Measurements from ENCODE around the gene RRP12. TPM values are rescaled to one million over a fixed set of nuclear protein-coding genes. Genes with fewer than 3 reads are reported as not detected.

RRP12 gene
- total RNA-seq, 1 experiment from 2014 or later, result 25.1 TPM

DNA sequence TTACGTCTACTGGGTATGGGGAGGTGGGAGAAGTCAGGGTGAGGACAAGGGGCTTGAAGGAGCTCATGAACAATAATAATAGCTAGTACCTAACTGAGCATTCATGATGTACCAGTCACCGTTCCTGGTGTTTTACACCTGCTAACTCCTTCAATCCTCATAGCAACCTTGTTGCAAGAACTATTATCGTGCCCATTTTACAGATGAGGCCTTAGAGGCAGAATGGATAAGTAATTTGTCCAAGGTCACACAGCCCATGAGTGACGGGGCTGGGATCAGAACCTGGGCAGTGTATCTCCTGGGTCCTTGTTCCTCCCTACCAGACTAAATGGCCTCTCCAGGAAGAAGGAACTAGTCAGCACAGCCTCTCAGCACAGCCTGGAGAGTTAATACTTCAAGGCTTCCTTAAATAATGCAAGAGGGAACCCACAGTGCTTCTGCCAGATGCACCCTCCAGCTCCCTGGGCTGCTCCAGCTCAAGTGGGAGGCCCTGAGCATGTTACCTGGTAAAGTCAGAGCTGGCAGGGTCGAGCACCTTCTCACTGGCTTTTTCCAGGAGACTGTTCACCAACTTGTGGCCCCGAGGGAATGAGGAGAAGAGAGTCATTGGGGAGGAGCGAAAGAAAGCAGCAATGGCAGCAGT is 28.8 kb downstream of the RRP12 start:
- no peak for DNase-seq (ENCODE audit: low read depth in 1 of 2, low spot score in 2 of 2)
- H3K27ac ChIP-seq, result no peak overlapping the region
- no peaks in the 10 kb centered on the region for H3K9me3 ChIP-seq (replicated peaks)
- H3K4me1 ChIP-seq (replicated peaks), result no peaks in the 10 kb centered on the region
- no peak overlapping the region for H3K4me3 ChIP-seq
- peaks cover 71% of the 10 kb centered on the region for H3K36me3 ChIP-seq
- H3K27me3 ChIP-seq (replicated peaks), result no peaks in the 10 kb centered on the region

DNA sequence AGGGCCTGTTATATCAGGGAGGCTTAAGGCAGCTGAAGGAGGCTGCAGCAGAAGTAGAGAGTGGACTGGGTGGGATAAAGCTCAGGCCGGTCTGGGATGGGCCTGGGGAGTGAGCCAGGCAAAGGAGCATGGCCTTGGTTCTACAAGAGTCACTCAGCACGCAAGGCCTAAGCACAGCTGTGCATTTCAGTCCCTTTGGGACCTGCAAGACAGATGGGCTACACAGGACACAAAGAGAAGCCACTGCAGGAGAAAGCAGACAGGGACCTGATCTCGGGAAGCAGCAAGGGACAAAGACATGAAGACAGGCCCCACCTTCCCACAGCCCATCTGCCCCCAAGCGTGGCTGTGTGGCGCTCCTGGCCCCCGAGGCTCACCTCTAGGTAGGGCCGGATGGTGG is 29.4 kb downstream of the RRP12 start:
- Histone ChIP-seq H3K4me3 (no peak overlapping the region), H3K4me1 (replicated peaks) (no peaks in the 10 kb centered on the region), H3K27ac (no peak overlapping the region), H3K27me3 (replicated peaks) (no peaks in the 10 kb centered on the region), H3K36me3 (peaks cover 78% of the 10 kb centered on the region), H3K9me3 (replicated peaks) (no peaks in the 10 kb centered on the region)
- DNase-seq (ENCODE audit: low read depth in 1 of 2, low spot score in 2 of 2), result no peak

DNA sequence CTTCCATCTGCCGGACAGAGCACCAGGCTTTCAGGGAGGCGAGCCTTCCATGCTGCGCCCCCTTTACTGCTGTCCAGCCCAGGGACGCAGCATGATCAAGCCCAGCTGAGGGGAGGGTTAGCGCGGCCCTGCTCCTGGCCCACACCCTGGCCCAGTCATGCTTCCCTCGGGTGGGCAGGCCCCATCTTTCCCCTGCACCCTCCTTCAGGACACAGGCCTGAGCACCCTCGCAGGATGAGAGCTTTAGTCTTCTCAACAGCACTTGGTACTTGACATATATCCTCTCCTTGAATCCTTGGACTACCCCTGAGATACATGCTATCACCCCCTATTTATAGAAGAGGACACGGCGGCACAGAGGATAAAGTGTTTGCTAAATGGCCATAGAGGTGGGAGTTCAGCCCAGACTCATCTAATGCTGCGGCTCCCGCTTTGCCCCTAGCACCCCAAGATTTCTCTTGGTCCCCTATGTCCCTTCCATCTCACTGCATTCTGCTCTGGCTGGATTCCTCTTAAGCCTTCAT is 34.0 kb downstream of the RRP12 start:
- H3K9me3 ChIP-seq (replicated peaks), result no peaks in the 10 kb centered on the region
- H3K27me3 ChIP-seq (replicated peaks), result no peaks in the 10 kb centered on the region
- no peak overlapping the region for H3K27ac ChIP-seq
- no peak overlapping the region for H3K4me3 ChIP-seq
- H3K36me3 ChIP-seq, result peaks cover 74% of the 10 kb centered on the region
- H3K4me1 ChIP-seq (replicated peaks), result no peaks in the 10 kb centered on the region
- DNase-seq (ENCODE audit: low read depth in 1 of 2, low spot score in 2 of 2), result no peak

DNA sequence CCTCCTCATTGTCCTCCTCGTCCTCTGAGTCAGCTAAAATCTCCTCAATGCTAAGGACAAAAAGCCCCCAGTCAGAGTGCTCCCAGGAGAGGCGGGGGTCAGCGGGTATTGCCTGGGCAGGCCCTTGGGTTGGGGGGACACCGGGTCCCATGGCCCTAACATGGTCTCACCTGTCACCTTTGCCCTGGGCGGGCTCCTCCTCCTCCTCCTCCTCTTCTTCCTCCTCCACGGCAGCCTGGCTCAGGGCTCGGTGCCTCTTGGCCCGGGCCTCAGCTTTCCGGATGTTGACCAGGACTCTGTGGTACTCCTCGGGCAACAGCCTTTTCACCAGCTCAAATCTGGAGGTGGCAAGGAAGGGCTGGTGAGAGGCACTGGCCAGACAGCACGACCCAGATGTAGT is 34.6 kb downstream of the RRP12 start:
- no peak overlapping the region for H3K27ac ChIP-seq

DNA sequence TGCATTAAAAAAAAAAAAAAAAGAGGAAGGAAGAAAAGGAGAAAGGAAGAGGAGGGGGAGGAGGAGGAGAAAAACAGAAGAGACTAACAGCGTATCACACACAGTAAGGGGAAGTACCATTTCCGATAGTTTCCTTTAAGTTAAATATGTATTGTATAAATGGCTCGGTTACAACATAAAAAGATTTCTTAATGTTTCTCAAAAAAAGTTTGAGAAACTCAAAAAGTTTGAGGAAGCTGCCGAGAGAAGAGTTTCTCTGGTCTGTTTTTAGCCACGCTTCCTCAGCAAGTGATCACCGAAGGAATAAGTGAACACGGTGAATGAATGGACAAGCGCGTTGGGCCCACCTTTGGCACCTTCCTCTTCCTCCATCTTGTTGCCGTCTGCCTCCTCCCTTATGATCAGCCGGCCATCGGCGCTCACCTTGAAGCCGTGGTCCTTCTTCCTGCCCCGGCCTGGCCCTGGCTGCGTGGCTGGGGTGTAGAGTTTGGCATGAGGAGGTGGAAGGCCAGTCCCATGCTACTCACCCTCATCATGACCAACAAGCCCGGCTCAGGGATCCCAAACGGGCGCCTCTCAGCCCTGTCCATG is 35.3 kb downstream of the RRP12 start:
- Histone ChIP-seq H3K9me3 (replicated peaks) (no peaks in the 10 kb centered on the region), H3K4me3 (no peak overlapping the region), H3K27ac (no peak overlapping the region), H3K27me3 (replicated peaks) (no peaks in the 10 kb centered on the region), H3K36me3 (peaks cover 62% of the 10 kb centered on the region), H3K4me1 (replicated peaks) (no peaks in the 10 kb centered on the region)
- no peak for DNase-seq (ENCODE audit: low read depth in 1 of 2, low spot score in 2 of 2)

More for the DNA sequence above, 34.6 kb downstream of the RRP12 start:
- no peaks in the 10 kb centered on the region for H3K9me3 ChIP-seq (replicated peaks)
- H3K4me3 ChIP-seq, result no peak overlapping the region
- DNase-seq (ENCODE audit: low read depth in 1 of 2, low spot score in 2 of 2), result no peak
- no peaks in the 10 kb centered on the region for H3K4me1 ChIP-seq (replicated peaks)
- no peaks in the 10 kb centered on the region for H3K27me3 ChIP-seq (replicated peaks)
- peaks cover 69% of the 10 kb centered on the region for H3K36me3 ChIP-seq

DNA sequence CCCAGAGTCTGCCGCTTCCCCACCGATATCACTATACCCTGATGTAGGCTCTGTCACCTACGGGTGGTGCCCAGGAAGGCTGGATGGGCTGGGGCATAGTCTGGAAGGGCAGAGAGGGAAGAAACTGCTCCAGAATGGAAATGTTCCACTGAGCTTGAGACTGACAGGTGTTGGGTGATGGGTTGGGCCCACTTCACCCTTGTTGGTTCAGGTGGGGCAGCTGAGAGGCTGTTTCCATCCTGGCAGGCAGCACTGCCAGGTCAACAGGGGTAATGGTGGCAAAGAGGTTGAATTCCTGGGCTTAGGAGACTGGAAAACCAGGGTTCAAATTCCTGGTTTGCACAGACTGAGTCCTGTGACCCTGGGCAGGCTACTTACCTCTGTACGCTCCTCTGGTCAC is 38.1 kb downstream of the RRP12 start:
- no peak for DNase-seq (ENCODE audit: low read depth in 1 of 2, low spot score in 2 of 2)
- H3K4me1 ChIP-seq (replicated peaks), result no peaks in the 10 kb centered on the region
- H3K36me3 ChIP-seq, result peaks cover 53% of the 10 kb centered on the region
- H3K27ac ChIP-seq, result no peak overlapping the region
- no peaks in the 10 kb centered on the region for H3K9me3 ChIP-seq (replicated peaks)
- no peak overlapping the region for H3K4me3 ChIP-seq
- no peaks in the 10 kb centered on the region for H3K27me3 ChIP-seq (replicated peaks)

DNA sequence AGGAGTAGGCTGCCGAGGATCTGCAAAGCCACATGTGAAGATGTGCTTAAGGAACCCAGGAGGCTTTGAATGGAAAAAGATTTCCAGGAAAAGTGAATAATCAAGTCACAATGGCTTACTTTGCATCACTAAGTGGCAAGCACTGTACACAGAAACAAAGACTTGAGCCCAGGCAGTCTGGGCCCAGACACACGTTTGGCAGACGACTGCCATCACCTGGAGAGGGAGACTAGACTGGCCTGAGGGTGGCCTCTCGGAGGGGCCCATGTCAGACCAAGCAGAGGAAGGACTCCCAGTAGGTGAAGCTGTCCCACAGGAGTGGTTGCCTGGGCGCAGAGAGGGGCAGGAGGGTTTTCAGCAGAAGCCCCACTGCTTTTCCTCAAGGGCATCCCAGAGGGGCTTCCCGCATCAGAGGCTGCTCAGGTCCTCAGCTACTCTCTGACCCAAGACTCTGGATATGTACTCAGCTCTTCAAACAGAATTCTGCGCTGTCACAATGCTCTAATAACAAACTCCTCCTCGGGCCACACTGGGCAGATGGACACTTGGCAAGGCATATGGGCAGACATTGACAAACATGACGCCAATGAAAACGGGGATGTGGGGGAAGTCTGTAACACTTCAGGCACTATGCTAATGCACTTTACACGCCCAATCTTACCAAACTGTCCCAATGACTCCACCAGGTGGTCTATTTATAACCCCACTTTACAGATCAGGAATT is 38.7 kb downstream of the RRP12 start:
- no peak overlapping the region for H3K4me3 ChIP-seq
- H3K9me3 ChIP-seq (replicated peaks), result no peaks in the 10 kb centered on the region
- DNase-seq (ENCODE audit: low read depth in 1 of 2, low spot score in 2 of 2), result no peak
- peaks cover 57% of the 10 kb centered on the region for H3K36me3 ChIP-seq
- H3K4me1 ChIP-seq (replicated peaks), result no peaks in the 10 kb centered on the region
- no peak overlapping the region for H3K27ac ChIP-seq
- H3K27me3 ChIP-seq (replicated peaks), result no peaks in the 10 kb centered on the region

DNA sequence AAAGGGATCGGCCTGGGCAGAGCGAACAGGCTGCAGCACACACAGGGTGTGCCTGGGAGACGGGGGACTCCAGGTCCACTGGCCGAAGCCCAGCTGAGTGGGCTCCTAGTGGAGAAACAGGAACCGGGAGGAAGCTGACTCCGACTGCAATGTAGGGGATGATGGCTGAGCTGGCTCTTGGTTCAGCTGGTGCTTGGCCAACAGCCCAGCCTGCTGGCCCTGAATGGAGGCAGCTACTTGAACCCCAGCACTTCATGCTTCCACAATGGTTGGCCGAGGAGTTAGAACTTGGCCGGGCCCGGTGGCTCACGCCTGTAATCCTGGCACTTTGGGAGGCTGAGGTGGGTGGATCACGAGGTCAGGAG is 39.6 kb downstream of the RRP12 start:
- no peak overlapping the region for H3K4me3 ChIP-seq
- H3K9me3 ChIP-seq (replicated peaks), result no peaks in the 10 kb centered on the region
- H3K36me3 ChIP-seq, result peaks cover 59% of the 10 kb centered on the region
- no peak overlapping the region for H3K27ac ChIP-seq
- no peaks in the 10 kb centered on the region for H3K27me3 ChIP-seq (replicated peaks)
- H3K4me1 ChIP-seq (replicated peaks), result no peaks in the 10 kb centered on the region
- DNase-seq (ENCODE audit: low read depth in 1 of 2, low spot score in 2 of 2), result no peak

DNA sequence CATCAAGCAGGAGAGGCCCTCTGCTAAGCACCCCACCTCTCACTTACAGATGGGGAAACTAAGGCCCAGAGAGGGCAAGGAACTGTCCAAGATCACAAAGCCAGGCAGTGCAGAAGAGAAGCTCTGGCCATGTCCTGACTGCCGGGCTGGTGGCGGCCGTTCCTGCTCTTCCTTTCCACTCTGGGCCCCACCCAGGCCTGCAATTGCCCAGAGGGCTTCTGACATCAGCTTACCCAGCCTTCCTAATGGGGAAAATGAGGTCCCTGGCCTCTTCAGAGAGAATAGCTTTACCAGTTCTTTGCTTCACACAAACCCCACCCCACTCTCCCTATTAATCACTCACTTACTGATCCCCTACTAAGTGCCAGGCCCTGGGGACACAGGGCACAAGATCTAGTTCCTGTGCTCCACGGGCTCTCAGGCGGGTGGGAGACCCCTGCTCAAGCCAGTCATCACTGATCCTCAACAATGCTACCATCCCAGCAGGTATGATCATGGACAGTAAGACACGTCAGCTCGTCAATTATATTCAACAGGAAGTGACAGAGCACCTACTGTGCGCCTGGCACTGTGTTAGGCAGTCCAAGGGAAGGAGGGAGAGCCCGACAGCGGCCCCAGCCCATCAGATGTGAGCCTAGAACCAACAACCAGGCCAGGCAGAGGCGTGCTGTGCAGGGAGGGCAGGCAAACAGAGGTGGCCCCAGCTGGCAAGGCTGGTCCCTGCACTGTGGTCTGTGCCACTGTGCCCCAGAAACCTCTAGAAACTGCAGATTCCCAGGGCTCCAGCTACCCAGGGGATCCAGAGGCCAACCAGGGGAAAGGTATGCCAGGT is 40.2 kb downstream of the RRP12 start:
- no peak for DNase-seq (ENCODE audit: low read depth in 1 of 2, low spot score in 2 of 2)
- Histone ChIP-seq H3K4me1 (replicated peaks) (no peaks in the 10 kb centered on the region), H3K9me3 (replicated peaks) (no peaks in the 10 kb centered on the region), H3K4me3 (no peak overlapping the region), H3K36me3 (peaks cover 61% of the 10 kb centered on the region), H3K27me3 (replicated peaks) (no peaks in the 10 kb centered on the region), H3K27ac (no peak overlapping the region)

DNA sequence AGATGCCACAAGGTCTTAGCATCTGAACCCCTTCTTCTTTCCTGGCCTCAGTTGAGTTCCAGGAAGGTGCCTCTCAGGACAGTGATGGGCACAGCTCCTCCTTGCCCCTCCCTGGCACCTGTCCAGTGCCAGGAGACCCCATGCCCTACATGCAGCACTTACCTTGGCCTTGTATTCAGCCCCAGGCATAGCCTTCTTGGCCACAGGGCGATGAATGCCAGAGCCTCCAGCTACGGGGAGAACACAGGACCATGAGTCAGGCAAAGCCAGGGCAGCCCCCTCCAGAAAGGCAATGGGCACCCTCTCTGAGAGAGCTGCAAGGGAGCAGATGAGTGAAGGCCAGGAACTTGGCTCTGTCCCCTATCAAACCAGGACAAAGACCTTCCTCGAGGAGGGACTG is 42.4 kb downstream of the RRP12 start:
- H3K27me3 ChIP-seq (replicated peaks), result no peaks in the 10 kb centered on the region
- H3K36me3 ChIP-seq, result peaks cover 55% of the 10 kb centered on the region

DNA sequence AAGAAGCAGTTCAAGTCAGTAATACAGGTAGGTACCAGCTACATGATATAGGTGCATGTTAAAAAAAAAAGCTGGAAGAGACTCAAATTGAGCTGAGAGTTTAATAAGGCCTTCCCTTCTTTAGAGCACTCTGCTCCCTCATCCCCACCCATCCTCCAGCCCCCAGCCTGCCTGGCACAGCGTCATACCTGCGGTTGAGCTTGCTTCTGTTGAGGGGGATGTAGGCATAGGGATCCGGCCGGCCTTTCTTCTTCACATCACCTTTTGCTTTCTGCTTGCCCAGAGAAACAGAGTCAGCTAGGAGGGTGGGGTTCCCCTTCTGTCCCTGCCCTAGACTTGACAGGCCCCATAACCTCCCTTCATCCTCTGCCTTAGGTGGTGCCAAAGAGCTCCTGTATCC is 42.8 kb downstream of the RRP12 start:
- no peaks in the 10 kb centered on the region for H3K9me3 ChIP-seq (replicated peaks)
- no peaks in the 10 kb centered on the region for H3K27me3 ChIP-seq (replicated peaks)
- H3K36me3 ChIP-seq, result peaks cover 53% of the 10 kb centered on the region
- no peaks in the 10 kb centered on the region for H3K4me1 ChIP-seq (replicated peaks)
- no peak for DNase-seq (ENCODE audit: low read depth in 1 of 2, low spot score in 2 of 2)
- no peak overlapping the region for H3K27ac ChIP-seq
- H3K4me3 ChIP-seq, result no peak overlapping the region

More for the DNA sequence above, 42.4 kb downstream of the RRP12 start:
- H3K27ac ChIP-seq, result no peak overlapping the region
- no peaks in the 10 kb centered on the region for H3K9me3 ChIP-seq (replicated peaks)
- no peak overlapping the region for H3K4me3 ChIP-seq
- no peaks in the 10 kb centered on the region for H3K4me1 ChIP-seq (replicated peaks)
- no peak for DNase-seq (ENCODE audit: low read depth in 1 of 2, low spot score in 2 of 2)

DNA sequence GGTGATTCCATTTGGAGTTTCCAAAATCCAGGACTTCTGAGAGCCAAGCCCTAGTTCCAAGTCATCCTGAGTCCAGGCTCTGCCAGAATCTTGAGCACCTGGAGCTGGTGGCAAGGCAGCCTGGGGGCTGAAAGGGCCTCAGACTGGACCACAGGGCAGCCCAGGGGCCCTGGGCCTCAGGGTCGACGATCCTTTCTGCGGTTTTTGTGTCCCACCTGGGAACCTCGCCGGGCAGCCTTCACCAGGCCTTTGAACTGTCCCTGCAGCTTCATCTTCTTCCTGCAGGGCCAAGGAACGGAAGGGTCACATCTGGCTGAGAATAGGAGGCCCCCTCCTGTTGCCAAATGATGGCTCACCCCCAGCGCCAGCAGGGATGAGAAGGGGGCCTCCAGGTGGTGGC is 44.2 kb downstream of the RRP12 start:
- H3K4me3 ChIP-seq, result no peak overlapping the region
- H3K27me3 ChIP-seq (replicated peaks), result no peaks in the 10 kb centered on the region
- DNase-seq (ENCODE audit: low read depth in 1 of 2, low spot score in 2 of 2), result no peak
- H3K4me1 ChIP-seq (replicated peaks), result no peaks in the 10 kb centered on the region
- peaks cover 52% of the 10 kb centered on the region for H3K36me3 ChIP-seq
- no peak overlapping the region for H3K27ac ChIP-seq
- no peaks in the 10 kb centered on the region for H3K9me3 ChIP-seq (replicated peaks)

DNA sequence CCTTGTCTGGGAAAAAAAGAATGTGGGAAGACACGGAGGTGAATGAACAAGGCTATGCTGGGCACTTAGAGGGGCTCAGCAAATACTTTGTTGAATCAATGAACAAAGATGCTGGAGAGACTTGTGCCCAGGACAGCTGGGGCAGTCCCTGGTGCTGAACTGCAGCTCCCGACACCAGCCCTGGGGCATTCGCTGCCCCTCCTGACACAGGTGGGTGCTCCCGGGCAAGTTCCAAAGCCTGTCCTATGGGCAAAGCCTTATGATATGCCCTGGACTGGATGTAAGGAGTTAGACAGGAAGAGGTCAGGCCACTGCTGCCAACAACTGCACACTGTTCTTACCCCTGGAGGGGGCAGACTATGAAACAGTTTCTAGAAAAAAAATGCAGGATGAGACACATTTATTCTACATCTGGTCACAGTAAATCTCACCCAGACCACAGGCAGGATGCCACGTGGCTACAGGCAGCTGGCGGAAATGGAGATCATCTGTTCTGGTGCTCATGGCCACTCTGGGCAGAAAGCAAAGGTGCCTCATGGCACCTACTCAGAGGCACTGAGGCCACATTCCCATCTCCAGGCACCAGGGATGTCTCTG is 44.7 kb downstream of the RRP12 start:
- no peak for DNase-seq (ENCODE audit: low read depth in 1 of 2, low spot score in 2 of 2)
- Histone ChIP-seq H3K27ac (no peak overlapping the region), H3K4me3 (no peak overlapping the region), H3K27me3 (replicated peaks) (no peaks in the 10 kb centered on the region), H3K9me3 (replicated peaks) (no peaks in the 10 kb centered on the region), H3K4me1 (replicated peaks) (no peaks in the 10 kb centered on the region), H3K36me3 (peaks cover 52% of the 10 kb centered on the region)
